HepG2 (cell line): ENCODE measurements around the gene C1orf35. TPM values are rescaled to one million over a fixed set of nuclear protein-coding genes. Genes with fewer than 3 reads are reported as not detected.
A peak's percentile ranks its signal among the peaks of the same experiment; 100 is the strongest.

Experiments used
- ARNTL ChIP-seq: sonication (generic); formaldehyde crosslinking; IDR thresholded peaks from 2 replicates; pipeline ENCODE4 v1.4.0; 2020; ENCODE audit warnings: mild to moderate bottlenecking, missing genetic modification reagents
- ATF7-NPFF ChIP-seq: sonication (generic); formaldehyde crosslinking; IDR thresholded peaks from 2 replicates; pipeline ENCODE4 v1.8.1; 2023; ENCODE audit warnings: mild to moderate bottlenecking, low read depth, missing genetic modification reagents, moderate library complexity
- BHLHE40 ChIP-seq: IDR thresholded peaks from 2 replicates; pipeline ENCODE4 v1.6.1; 2011; ENCODE audit warnings: low read length, improper control_type of control experiment
- EHMT2 ChIP-seq: fragments of 200-600 bp; sonication (generic); IDR thresholded peaks from 2 replicates; pipeline ENCODE4 v1.7.0; 2017; ENCODE audit warnings: antibody characterized with exemption, low read depth, low read length, borderline replicate concordance
- HDAC1 ChIP-seq: sonication (generic); formaldehyde crosslinking; IDR thresholded peaks from 2 replicates; pipeline ENCODE4 v1.5.1; 2020; ENCODE audit warnings: mild to moderate bottlenecking, missing genetic modification reagents
- KMT2B ChIP-seq: IDR thresholded peaks from 2 replicates; pipeline ENCODE4 v1.6.1; 2016; ENCODE audit warnings: missing genetic modification reagents, missing compliant biosample characterization
- MAFF ChIP-seq: IDR thresholded peaks from 2 replicates; pipeline ENCODE4 v1.6.1; 2011; ENCODE audit warnings: low read depth, low read length, improper control_type of control experiment
- MED13 ChIP-seq: sonication (generic); formaldehyde crosslinking; IDR thresholded peaks from 2 replicates; pipeline ENCODE4 v1.5.0; 2020; ENCODE audit warnings: missing genetic modification reagents
- MTF1 ChIP-seq: sonication (generic); formaldehyde crosslinking; IDR thresholded peaks from 2 replicates; pipeline ENCODE4 v1.5.0; 2020; ENCODE audit warnings: missing genetic modification reagents
- PRDM4 ChIP-seq: sonication (generic); formaldehyde crosslinking; IDR thresholded peaks from 2 replicates; pipeline ENCODE4 v1.9.0; 2021; ENCODE audit warnings: missing genetic modification reagents, borderline replicate concordance
- REL ChIP-seq: sonication (generic); formaldehyde crosslinking; conservative IDR thresholded peaks from 2 replicates; pipeline ENCODE4 v1.8.0; 2022; ENCODE audit warnings: mild to moderate bottlenecking, missing genetic modification reagents, moderate library complexity
- SP1 ChIP-seq, 2 experiments: fragments of 450-650 bp in 1 of 2; sonication (generic) in 1 of 2; formaldehyde crosslinking in 1 of 2; IDR thresholded peaks; 2 replicates each; pipeline versions ENCODE4 v1.4.0 to v1.6.1; 2016 to 2020; ENCODE audit warnings: missing genetic modification reagents in 1 of 2
- ZBTB4 ChIP-seq: sonication (generic); formaldehyde crosslinking; IDR thresholded peaks from 2 replicates; pipeline ENCODE4 v1.4.0; 2020; ENCODE audit warnings: missing genetic modification reagents, mild to moderate bottlenecking, borderline replicate concordance
- ZFP1 ChIP-seq: IDR thresholded peaks from 2 replicates; pipeline ENCODE4 v1.6.1; 2016
- ZFP36 ChIP-seq: fragments of 150-350 bp; IDR thresholded peaks from 2 replicates; pipeline ENCODE4 v1.6.1; 2018; ENCODE audit warnings: borderline replicate concordance, low read length, low read depth; ENCODE audit not compliant: partially characterized antibody
- ZNF235 ChIP-seq: sonication (generic); formaldehyde crosslinking; IDR thresholded peaks from 2 replicates; pipeline ENCODE4 v1.8.1; 2023; ENCODE audit warnings: mild to moderate bottlenecking, missing genetic modification reagents, borderline replicate concordance
- ZNF30 ChIP-seq: sonication (generic); formaldehyde crosslinking; IDR thresholded peaks from 2 replicates; pipeline ENCODE4 v1.5.0; 2020; ENCODE audit warnings: mild to moderate bottlenecking, missing genetic modification reagents
- ZNF513 ChIP-seq: sonication (generic); formaldehyde crosslinking; conservative IDR thresholded peaks from 2 replicates; pipeline ENCODE4 v1.5.0; 2020; ENCODE audit warnings: missing genetic modification reagents
- ZNF562 ChIP-seq: sonication (generic); formaldehyde crosslinking; IDR thresholded peaks from 2 replicates; pipeline ENCODE4 v1.8.0; 2022; ENCODE audit warnings: missing genetic modification reagents, borderline replicate concordance
- ZNF674 ChIP-seq: sonication (generic); formaldehyde crosslinking; IDR thresholded peaks from 2 replicates; pipeline ENCODE4 v1.5.0; 2020; ENCODE audit warnings: low read depth, mild to moderate bottlenecking, missing genetic modification reagents
- ZNF709 ChIP-seq: sonication (generic); formaldehyde crosslinking; IDR thresholded peaks from 2 replicates; pipeline ENCODE4 v1.5.0; 2020; ENCODE audit warnings: mild to moderate bottlenecking, missing genetic modification reagents
- ZSCAN20 ChIP-seq: sonication (generic); formaldehyde crosslinking; IDR thresholded peaks from 2 replicates; pipeline ENCODE4 v1.4.0; 2020; ENCODE audit warnings: missing genetic modification reagents, mild to moderate bottlenecking, borderline replicate concordance
- ZSCAN31 ChIP-seq: sonication (generic); formaldehyde crosslinking; IDR thresholded peaks from 2 replicates; pipeline ENCODE4 v1.5.0; 2020; ENCODE audit warnings: low read depth, mild to moderate bottlenecking, missing genetic modification reagents
- polyA plus RNA-seq, 8 experiments: library from polyadenylated mRNA; depleted of rRNA in 3 of 8; stranded (reverse) in 7 of 8; unstranded in 1 of 8; fragments of >200 nt; fragmentation: Illumina TruSeq in 4 of 8; extraction: Trizol in 4 of 8; gene quantifications; 2 replicates each; pipeline versions ENCODE4 v1.2.1 to v1.2.3, GENCODE V29; 2011 to 2016; ENCODE audit warnings: low read depth in 4 of 8, missing spikeins in 1 of 8, mixed read lengths in 1 of 8; ENCODE audit not compliant: insufficient read depth in 1 of 8
- total RNA-seq, 5 experiments: library from RNA; depleted of rRNA; stranded (reverse); fragments of >200 nt; fragmentation: Illumina TruSeq; extraction: Trizol; gene quantifications; 2 replicates each; pipeline ENCODE4 v1.2.3, GENCODE V29; 2016; ENCODE audit warnings: low read depth in 1 of 5

C1orf35 gene
- total and polyA plus RNA-seq, 2 of the 13 experiments (the other 11 are each of a cell fraction or from before 2014, with no cell fraction given) = 8.1 to 19.3 TPM

GRCh38 chr1:228102791-228103620 is at the start of gene C1orf35 (continued):
- TF ChIP-seq PRDM4 (CRISPR knock-in tag) (no peak), MED13 (CRISPR knock-in tag) (peak; percentile 39; the same call in 1 of the 2 replicates), ATF7-NPFF (peak; percentile 88), ZNF513 (CRISPR knock-in tag) (0 out of 2 replicates have a peak, but pooled peaks have one; percentile 37), ZFP36 (no peak), MTF1 (CRISPR knock-in tag) (no peak), ZSCAN31 (CRISPR knock-in tag) (peak; percentile 92), ZBTB4 (CRISPR knock-in tag) (no peak), ZFP1 (CRISPR knock-in tag) (0 out of 2 replicates have a peak, but pooled peaks have one; percentile 53), KMT2B (CRISPR knock-in tag) (peak; percentile 83; the same call in 1 of the 2 replicates), ZNF709 (CRISPR knock-in tag) (0 out of 2 replicates have a peak, but pooled peaks have one; percentile 44), ZNF562 (no peak; the same call in 1 of the 2 replicates), ZSCAN20 (CRISPR knock-in tag) (peak; percentile 68; the same call in 1 of the 2 replicates), ZNF235 (peak; percentile 77; the same call in 1 of the 2 replicates), ZNF674 (CRISPR knock-in tag) (no peak), SP1 (IDR thresholded peaks at IDR 0.05) (no peak), SP1 (CRISPR knock-in tag; IDR thresholded peaks at IDR 0.05) (peak; percentile 97), ARNTL (peak; percentile 78), HDAC1 (CRISPR knock-in tag) (peak; percentile 96), MAFF (no peak), REL (CRISPR knock-in tag) (peak; percentile 92), ZNF30 (CRISPR knock-in tag) (peak; percentile 84; the same call in 1 of the 2 replicates), EHMT2 (no peak), BHLHE40 (no peak)
